ENCODE measurements around the gene JMY. TPM values are rescaled to one million over a fixed set of nuclear protein-coding genes. Genes with fewer than 3 reads are reported as not detected.

Gene JMY
- total RNA-seq, 4 donors from 2014 or later: 7.0 to 30.1 (median 11.3) TPM

DNA sequence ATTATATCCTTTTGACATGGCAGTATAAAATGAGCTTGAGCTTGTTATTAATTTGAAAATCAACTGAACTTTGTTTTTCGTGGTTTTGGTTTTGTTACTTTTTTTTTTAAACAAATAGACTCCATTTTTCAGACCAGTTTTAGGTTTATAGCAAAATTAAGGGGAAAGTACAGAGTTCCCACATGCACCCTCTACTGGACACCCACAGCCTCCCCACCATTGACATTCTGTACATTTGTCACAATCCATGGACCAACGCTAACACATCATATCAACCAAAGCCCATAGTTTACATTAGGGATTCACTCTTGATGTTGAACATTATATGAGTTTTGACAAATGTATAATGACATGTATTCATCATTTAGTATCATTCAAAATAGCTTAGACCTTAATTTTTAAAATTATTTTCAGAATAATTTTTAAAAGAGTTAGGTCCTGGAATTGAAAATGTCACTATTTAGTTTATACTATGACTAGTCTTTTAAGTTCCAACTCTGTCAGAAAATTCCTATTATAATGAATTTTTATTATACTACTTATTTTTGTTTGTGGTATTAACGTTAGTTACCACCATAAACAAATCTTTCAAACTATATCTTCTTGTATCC lies 35.3 kb upstream of the JMY start:
- TF ChIP-seq, protein P1, sequence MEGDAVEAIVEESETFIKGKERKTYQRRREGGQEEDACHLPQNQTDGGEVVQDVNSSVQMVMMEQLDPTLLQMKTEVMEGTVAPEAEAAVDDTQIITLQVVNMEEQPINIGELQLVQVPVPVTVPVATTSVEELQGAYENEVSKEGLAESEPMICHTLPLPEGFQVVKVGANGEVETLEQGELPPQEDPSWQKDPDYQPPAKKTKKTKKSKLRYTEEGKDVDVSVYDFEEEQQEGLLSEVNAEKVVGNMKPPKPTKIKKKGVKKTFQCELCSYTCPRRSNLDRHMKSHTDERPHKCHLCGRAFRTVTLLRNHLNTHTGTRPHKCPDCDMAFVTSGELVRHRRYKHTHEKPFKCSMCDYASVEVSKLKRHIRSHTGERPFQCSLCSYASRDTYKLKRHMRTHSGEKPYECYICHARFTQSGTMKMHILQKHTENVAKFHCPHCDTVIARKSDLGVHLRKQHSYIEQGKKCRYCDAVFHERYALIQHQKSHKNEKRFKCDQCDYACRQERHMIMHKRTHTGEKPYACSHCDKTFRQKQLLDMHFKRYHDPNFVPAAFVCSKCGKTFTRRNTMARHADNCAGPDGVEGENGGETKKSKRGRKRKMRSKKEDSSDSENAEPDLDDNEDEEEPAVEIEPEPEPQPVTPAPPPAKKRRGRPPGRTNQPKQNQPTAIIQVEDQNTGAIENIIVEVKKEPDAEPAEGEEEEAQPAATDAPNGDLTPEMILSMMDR (IDR thresholded peaks at IDR 0.05): no peak
- DNase-seq (ENCODE audit: low spot score) (no peak), ATAC-seq (ENCODE audit: low FRiP score) (no peak)

- ATAC-seq (ENCODE audit: low FRiP score) (no peak), DNase-seq (ENCODE audit: low spot score) (no peak)
- TF ChIP-seq, protein P1 (IDR thresholded peaks at IDR 0.05): no peak
Measured at GRCh38 chr5:79201206-79201605, 34.7 kb upstream of the JMY start.

DNA sequence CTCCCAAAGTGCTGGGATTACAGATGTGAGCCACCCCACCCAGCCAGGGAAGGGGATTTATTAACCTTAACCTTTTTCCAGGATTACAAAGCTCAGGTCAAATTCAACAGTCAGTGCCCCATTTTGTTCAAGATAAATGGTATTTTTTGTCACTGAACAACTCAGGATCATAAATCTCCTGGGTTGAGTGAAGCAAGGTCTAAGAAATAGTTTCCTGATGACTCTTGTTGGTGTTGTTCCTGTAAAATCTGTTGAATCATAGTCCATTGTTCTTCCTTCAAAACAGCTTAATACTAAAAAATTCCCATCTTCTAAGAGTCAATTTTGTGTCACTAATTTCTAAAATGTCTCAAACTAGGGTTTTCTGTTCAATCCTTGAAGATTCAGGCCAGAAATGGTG lies 33.9 kb upstream of the JMY start:
- DNase-seq (ENCODE audit: low spot score): no peak
- TF ChIP-seq, protein P1 (IDR thresholded peaks at IDR 0.05): no peak
- no peak for ATAC-seq (ENCODE audit: low FRiP score)

DNA sequence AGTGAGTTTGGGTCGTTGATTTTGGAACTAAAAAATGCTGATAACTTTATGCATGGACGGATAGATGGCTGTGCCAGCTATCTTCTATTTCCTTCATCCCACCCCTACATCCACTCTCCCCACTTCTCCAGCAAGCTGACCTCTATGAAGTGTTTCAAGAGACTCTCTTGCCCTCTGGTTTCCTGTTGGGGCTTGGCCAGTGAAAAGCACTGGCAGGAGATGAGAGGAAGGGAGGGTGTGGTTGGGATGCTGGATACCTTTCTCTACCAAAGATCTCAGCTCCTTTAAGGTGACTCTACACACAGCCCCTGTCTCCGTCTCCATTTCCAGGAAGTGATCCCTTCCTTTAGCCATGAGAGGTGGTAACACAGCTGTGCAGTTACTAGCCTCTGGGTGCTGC lies 30.0 kb upstream of the JMY start:
- DNase-seq (ENCODE audit: low spot score): no peak
- no peak for ATAC-seq (ENCODE audit: low FRiP score)
- TF ChIP-seq, protein P1 (IDR thresholded peaks at IDR 0.05): no peak

DNA sequence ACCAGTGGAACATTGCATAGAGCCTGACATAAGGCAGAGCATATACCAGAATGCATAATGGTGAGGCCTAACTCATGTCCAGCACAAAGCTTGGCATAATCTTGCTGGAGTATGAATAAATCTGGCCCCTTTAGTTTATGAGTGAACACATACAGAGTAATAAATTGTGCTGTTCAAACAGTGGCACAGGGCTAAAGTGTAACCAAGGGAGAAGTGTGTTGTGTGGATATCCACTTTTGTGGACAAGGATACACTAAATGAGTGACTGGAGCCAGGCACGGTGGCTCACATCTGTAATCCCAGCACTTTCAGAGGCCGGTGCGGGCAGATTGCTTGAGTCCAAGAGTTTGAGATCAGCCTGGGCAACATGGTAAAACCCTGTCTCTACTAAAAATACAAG lies 29.4 kb upstream of the JMY start:
- DNase-seq (ENCODE audit: low spot score): no peak
- no peak for ATAC-seq (ENCODE audit: low FRiP score)
- TF ChIP-seq, protein P1 (IDR thresholded peaks at IDR 0.05): no peak

- TF ChIP-seq, protein P1 (IDR thresholded peaks at IDR 0.05): no peak
- DNase-seq (ENCODE audit: low spot score) (no peak), ATAC-seq (ENCODE audit: low FRiP score) (no peak)
Measured at GRCh38 chr5:79209505-79209904, 26.4 kb upstream of the JMY start.

- DNase-seq (ENCODE audit: low spot score) (no peak), ATAC-seq (ENCODE audit: low FRiP score) (no peak)
- TF ChIP-seq, protein P1 (IDR thresholded peaks at IDR 0.05): no peak
Measured at GRCh38 chr5:79224286-79224984, 11.5 kb upstream of the JMY start.
